Thyroid gland (tissue), 4 donors: ENCODE data around the gene PRKCH. TPM values are rescaled to one million over a fixed set of nuclear protein-coding genes. Genes with fewer than 3 reads are reported as not detected.

Source experiments
- DNase-seq, 2 donors: peaks; one replicate each; pipeline ENCODE4 v3.0.0-alpha.2; 2019
- H3K27ac ChIP-seq, 3 donors: fragments of 200-600 bp; sonication (generic); 1 replicate in 2 of 3; 2 replicates in 1 of 3; pipeline ENCODE4 v1.5.1; 2016 to 2019; ENCODE audit warnings: mild to moderate bottlenecking in 1 of 3, moderate library complexity in 1 of 3
- H3K27me3 ChIP-seq: fragments of 200-600 bp; sonication (generic); one replicate; pipeline ENCODE4 v1.5.1; 2019
- H3K36me3 ChIP-seq, 2 donors: fragments of 200-600 bp; sonication (generic); one replicate each; pipeline ENCODE4 v1.5.1; 2016 to 2019
- H3K4me1 ChIP-seq, 2 donors: fragments of 200-600 bp; sonication (generic); one replicate each; pipeline ENCODE4 v1.5.1; 2017 to 2019
- H3K4me3 ChIP-seq, 3 donors: fragments of 200-600 bp; sonication (generic); replicated peaks in 1 of 3; 1 replicate in 2 of 3; 2 replicates in 1 of 3; pipeline ENCODE4 v1.5.1; 2016; ENCODE audit warnings: mild to moderate bottlenecking in 1 of 3
- H3K9me3 ChIP-seq: fragments of 200-600 bp; sonication (generic); one replicate; pipeline ENCODE4 v1.5.1; 2017
- POLR2A ChIP-seq, 2 donors: fragments of 450-650 bp; IDR thresholded peaks; one replicate each; pipeline ENCODE4 v1.6.1; 2017; ENCODE audit warnings: antibody characterized with exemption in 2 of 2, mild to moderate bottlenecking in 2 of 2, moderate library complexity in 1 of 2
- WGBS, 2 donors: methylation state at CpG; one replicate each; pipeline ENCODE4 v1.1.5; 2017; 5-methylcytosine and 5-hydroxymethylcytosine counted together
- intact Hi-C: fragments of 100-400 bp; cut with DNase I; formaldehyde crosslinking; loops from one replicate; pipeline ENCODE4 v1.15.1; 2023
- total RNA-seq, 4 donors: library from RNA; depleted of rRNA; stranded (reverse); fragments of >200 nt; gene quantifications; one replicate each; pipeline ENCODE4 v1.2.3, GENCODE V29; 2016
- TF ChIP-seq, protein P1 (sequence below), 6 experiments: fragments of 200-600 bp in 3 of 6; fragments of 450-650 bp in 3 of 6; sonication (generic) in 3 of 6; IDR thresholded peaks; one replicate each; pipeline ENCODE4 v1.5.1; 2016 to 2019; ENCODE audit warnings: antibody characterized with exemption in 6 of 6, mild to moderate bottlenecking in 2 of 6, inconsistent platforms in 1 of 6, moderate library complexity in 1 of 6

The PRKCH gene
- total RNA-seq, 4 donors from 2014 or later = 34.0 to 68.7 (median 49.8) TPM

DNA sequence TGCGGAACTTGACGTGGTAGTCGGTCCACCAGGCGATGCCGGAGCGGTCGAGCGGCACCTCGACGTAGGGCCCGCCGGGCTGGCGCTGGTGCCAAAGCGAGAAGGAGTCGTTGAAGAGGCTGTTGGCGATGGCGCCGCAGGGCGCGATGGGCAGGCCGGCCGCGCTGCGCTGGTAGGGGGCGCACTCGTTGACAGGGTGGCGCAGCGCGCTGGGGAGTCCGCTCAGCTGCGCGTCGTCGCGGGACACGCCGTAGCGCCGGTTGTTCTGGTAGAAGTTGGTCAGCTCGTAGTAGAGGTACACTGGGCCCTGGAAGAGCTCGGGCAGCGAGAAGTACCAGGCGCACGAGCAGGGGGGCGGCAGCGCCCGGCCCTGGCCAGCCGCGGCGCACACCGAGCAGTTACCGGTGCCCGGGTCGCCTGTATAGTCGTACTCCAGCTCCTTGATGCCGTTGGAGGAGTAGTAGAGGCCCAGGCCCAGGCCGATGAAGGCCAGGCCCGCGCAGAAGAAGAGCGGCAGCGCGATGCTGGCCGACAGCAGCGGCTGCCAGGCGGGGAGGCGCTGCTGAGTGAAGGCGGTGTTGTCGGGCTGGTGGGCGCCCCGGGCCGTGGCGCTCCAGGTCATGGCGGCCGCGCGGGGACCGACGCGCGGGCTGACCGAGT is 40.7 kb upstream of the PRKCH start:
- H3K36me3 ChIP-seq = no peaks in the 10 kb centered on the region
- peaks cover 0 to 23% of the 10 kb centered on the region in 2 donors for H3K4me1 ChIP-seq
- peak overlapping the region; percentile 82 to 99 (median 98) for H3K27ac ChIP-seq
- WGBS, 2 donors = 0% methylated on average over 29 of the region's 81 CpGs; no CpG with 5 or more reads in 1 of the 2 donors
- no peaks in the 10 kb centered on the region for H3K9me3 ChIP-seq
- H3K27me3 ChIP-seq = no peaks in the 10 kb centered on the region
- peak overlapping the region; percentile 6 to 67 (median 57) for H3K4me3 ChIP-seq
- DNase-seq = peak; percentile 69 to 73
- intact Hi-C loops = no loop called here
- TF ChIP-seq POLR2A (IDR thresholded peaks at IDR 0.05) = peak in 1 of 2 donors; percentile 65
- TF ChIP-seq, protein P1, sequence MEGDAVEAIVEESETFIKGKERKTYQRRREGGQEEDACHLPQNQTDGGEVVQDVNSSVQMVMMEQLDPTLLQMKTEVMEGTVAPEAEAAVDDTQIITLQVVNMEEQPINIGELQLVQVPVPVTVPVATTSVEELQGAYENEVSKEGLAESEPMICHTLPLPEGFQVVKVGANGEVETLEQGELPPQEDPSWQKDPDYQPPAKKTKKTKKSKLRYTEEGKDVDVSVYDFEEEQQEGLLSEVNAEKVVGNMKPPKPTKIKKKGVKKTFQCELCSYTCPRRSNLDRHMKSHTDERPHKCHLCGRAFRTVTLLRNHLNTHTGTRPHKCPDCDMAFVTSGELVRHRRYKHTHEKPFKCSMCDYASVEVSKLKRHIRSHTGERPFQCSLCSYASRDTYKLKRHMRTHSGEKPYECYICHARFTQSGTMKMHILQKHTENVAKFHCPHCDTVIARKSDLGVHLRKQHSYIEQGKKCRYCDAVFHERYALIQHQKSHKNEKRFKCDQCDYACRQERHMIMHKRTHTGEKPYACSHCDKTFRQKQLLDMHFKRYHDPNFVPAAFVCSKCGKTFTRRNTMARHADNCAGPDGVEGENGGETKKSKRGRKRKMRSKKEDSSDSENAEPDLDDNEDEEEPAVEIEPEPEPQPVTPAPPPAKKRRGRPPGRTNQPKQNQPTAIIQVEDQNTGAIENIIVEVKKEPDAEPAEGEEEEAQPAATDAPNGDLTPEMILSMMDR (IDR thresholded peaks at IDR 0.05) = peak in 5 of 6 experiments; percentile 24 to 56 (median 33)

DNA sequence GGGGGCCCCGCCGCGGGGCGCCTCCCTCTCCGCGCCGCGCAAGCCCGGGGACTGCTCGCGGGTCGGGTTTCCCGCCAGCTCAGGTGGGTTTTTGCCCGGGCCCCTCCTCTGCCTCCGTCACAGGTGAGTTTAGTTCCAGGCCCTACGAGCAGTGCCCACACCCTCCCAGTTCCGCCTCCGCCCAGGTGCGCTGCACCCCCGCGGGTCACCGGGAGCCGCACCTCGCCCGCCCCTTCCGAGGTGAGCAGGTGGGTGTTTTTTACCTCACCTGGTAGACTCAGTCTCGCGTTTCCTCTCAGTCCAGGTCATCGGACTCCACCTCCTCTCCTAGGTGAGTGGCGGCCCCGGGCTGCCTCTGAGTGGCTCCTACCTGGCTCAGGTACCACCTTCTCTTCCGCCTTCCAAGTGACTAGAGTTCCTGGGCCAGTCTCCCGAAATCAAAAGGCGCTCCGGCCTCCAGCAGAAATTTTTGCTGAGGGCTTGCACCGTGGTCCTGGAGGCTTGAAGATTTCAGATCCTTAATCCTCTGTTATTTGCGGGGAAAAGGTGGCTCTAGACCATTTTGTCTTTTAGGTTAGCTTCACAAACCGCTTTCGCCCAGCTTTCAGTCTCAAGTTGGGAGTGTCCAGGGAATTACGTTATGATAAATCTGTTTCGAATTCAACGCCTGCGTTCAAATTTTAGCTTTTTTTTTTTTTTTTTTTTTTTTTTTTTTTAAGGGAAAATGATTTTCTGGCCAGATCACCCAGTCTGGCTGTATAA is 40.0 kb upstream of the PRKCH start, which contains the start of gene TMEM30B:
TSS of gene TMEM30B (minus strand) at position 153 of the 762 bp plus-strand sequence. CDS start 191 bp downstream, outside the sequence.
- TF ChIP-seq, protein P1 (IDR thresholded peaks at IDR 0.05) = no peak
- TF ChIP-seq POLR2A (IDR thresholded peaks at IDR 0.05) = peak; percentile 54 to 94

DNA sequence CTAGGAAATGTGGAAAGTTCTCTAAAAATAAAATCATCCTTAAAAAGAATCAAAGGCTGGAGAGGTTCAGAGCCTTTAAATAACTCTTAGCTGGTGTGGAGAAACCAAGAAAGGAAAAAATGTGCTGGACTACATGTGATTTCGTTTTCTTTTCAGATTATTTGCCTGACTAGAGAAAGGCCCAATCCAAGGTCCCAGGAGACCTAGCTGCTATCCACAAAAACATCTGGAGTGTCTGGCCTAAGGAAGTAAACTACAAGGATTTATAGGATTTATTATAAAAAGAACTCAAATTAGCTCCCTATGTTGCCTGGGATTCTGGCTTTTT is 39.5 kb upstream of the PRKCH start:
- 63 to 78% methylated on average over 1 of the region's 1 CpG for WGBS, 2 donors
- intact Hi-C loops = no loop called here
- TF ChIP-seq, protein P1 (IDR thresholded peaks at IDR 0.05) = no peak
- no peak for TF ChIP-seq POLR2A (IDR thresholded peaks at IDR 0.05)
- DNase-seq = no peak
- Histone ChIP-seq H3K27me3 (no peaks in the 10 kb centered on the region), H3K27ac (peak overlapping the region; percentile 82 to 99 (median 98)), H3K4me3 (no peak overlapping the region), H3K36me3 (no peaks in the 10 kb centered on the region), H3K4me1 (peaks cover 0 to 23% of the 10 kb centered on the region in 2 donors), H3K9me3 (no peaks in the 10 kb centered on the region)

More for the DNA sequence above, 40.0 kb upstream of the PRKCH start, which contains the start of gene TMEM30B:
- intact Hi-C loops = no loop called here
- Histone ChIP-seq H3K36me3 (no peaks in the 10 kb centered on the region), H3K4me3 (peak within 1 kb of the TSS; percentile 6 to 67 (median 57)), H3K9me3 (no peaks in the 10 kb centered on the region), H3K4me1 (peaks cover 0 to 23% of the 10 kb centered on the region in 2 donors), H3K27ac (peak within 1 kb of the TSS; percentile 82 to 99 (median 98)), H3K27me3 (no peaks in the 10 kb centered on the region)
- peak; percentile 94 to 96 for DNase-seq
- WGBS, 2 donors = 27 to 41% methylated on average over 16 to 17 of the region's 43 CpGs

DNA sequence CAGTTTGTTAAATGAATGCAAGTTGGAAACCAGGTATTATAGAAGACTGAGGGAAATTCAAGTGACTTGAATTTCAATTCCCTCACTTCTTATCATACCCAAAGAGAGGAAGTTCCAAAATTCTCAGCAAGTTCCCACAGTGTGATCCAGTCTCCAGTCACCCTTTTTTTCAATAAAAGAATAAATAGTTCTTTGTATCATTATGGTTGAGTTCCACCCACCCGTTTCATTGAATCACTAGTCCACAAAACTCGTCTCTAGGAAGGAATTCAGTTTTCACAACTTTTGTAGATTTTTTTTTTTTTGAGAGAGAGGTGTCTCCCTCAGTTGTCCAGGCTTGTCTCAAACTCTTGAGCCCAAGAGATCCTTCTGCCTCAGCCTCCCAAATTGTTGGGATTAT is 38.6 kb upstream of the PRKCH start:
- Histone ChIP-seq H3K27me3 (no peaks in the 10 kb centered on the region), H3K4me3 (no peak overlapping the region), H3K9me3 (no peaks in the 10 kb centered on the region), H3K4me1 (peaks cover 0 to 23% of the 10 kb centered on the region in 2 donors), H3K27ac (peak overlapping the region in 1 of 3 donors; percentile 99), H3K36me3 (no peaks in the 10 kb centered on the region)
- intact Hi-C loops = no loop called here
- WGBS, 2 donors = 87 to 91% methylated on average over 2 of the region's 2 CpGs
- TF ChIP-seq, protein P1 (IDR thresholded peaks at IDR 0.05) = no peak
- no peak for TF ChIP-seq POLR2A (IDR thresholded peaks at IDR 0.05)
- no peak for DNase-seq
